Lung (tissue), 12 donors: ENCODE results near the gene FRRS1. TPM values are rescaled to one million over a fixed set of nuclear protein-coding genes. Genes with fewer than 3 reads are reported as not detected.
"Not testable (repeated sequence)": the region's sequence is repeated elsewhere in the genome, so short reads cannot be mapped to it uniquely, and the experiment has no call there.

ENCODE experiments used
- ATAC-seq: fragments of 200-7000 bp; cut with Tn5 transposase; one replicate; pipeline ENCODE4 v1.9.1; 2020; ENCODE audit warnings: moderate number of reproducible peaks; ENCODE audit not compliant: insufficient read depth, low FRiP score
- DNase-seq, 3 donors: peaks; one replicate each; pipeline ENCODE4 v3.0.0-alpha.2; 2013 to 2017
- H3K27ac ChIP-seq, 2 donors: one replicate each; pipeline ENCODE4 v1.5.1; 2013; ENCODE audit warnings: mild to moderate bottlenecking in 2 of 2, moderate library complexity in 2 of 2, control low read depth in 1 of 2, inconsistent platforms in 1 of 2, low read depth in 1 of 2, low read length in 1 of 2
- H3K27me3 ChIP-seq, 3 donors: one replicate each; pipeline ENCODE4 v1.5.1; 2013; ENCODE audit warnings: low read length in 2 of 3; ENCODE audit not compliant: control insufficient read depth in 3 of 3, insufficient read depth in 3 of 3
- H3K36me3 ChIP-seq, 4 donors: one replicate each; pipeline ENCODE4 v1.5.1; 2013; ENCODE audit warnings: low read length in 4 of 4, mild to moderate bottlenecking in 1 of 4, moderate library complexity in 1 of 4; ENCODE audit not compliant: control insufficient read depth in 4 of 4, insufficient read depth in 4 of 4
- H3K4me1 ChIP-seq, 5 donors: one replicate each; pipeline ENCODE4 v1.5.1; 2013; ENCODE audit warnings: low read length in 5 of 5, mild to moderate bottlenecking in 2 of 5, moderate library complexity in 1 of 5; ENCODE audit not compliant: control insufficient read depth in 5 of 5, insufficient read depth in 5 of 5
- H3K4me3 ChIP-seq: one replicate; pipeline ENCODE4 v1.5.1; 2013; ENCODE audit warnings: mild to moderate bottlenecking, control low read depth, moderate library complexity
- H3K9ac ChIP-seq, 2 donors: one replicate each; pipeline ENCODE4 v1.5.1; 2013; ENCODE audit warnings: low read length in 2 of 2, control low read depth in 1 of 2; ENCODE audit not compliant: insufficient read depth in 1 of 2
- H3K9me3 ChIP-seq, 4 donors: one replicate each; pipeline ENCODE4 v1.5.1; 2013; ENCODE audit warnings: low read length in 3 of 4, mild to moderate bottlenecking in 1 of 4, moderate library complexity in 1 of 4; ENCODE audit not compliant: control insufficient read depth in 4 of 4, insufficient read depth in 3 of 4
- WGBS, 2 donors: extraction: QIAGEN DNeasy Blood & Tissue Kit; methylation state at CpG; one replicate each; pipeline ENCODE4 v1.1.7; 2013; 5-methylcytosine and 5-hydroxymethylcytosine counted together
- polyA plus RNA-seq, 2 donors: library from polyadenylated mRNA; stranded (reverse); fragments of 200-250 nt; gene quantifications; one replicate each; pipeline ENCODE4 v1.2.1, GENCODE V29; 2013
- total RNA-seq, 2 donors: library from RNA; depleted of rRNA in 1 of 2; stranded (reverse); fragments of >200 nt in 1 of 2; gene quantifications; one replicate each; pipeline ENCODE4 v1.2.1, GENCODE V29; 2014 to 2021
- TF ChIP-seq, protein P1 (sequence below): IDR thresholded peaks from 2 replicates; pipeline ENCODE4 v1.5.1; 2012; ENCODE audit warnings: mild to moderate bottlenecking; ENCODE audit errors: control extremely low read depth, extremely low read depth
- donor health status: control.
- donor health status: control.
- donor health status: Bipolar disorder and iron deficiency.
- donor health status: healthy.
- donor health status: DM: yes; HTN: yes; CAD: no.

Gene FRRS1
- total and polyA plus RNA-seq, 4 donors = 0.67 to 12.1 (median 7.4) TPM

DNA sequence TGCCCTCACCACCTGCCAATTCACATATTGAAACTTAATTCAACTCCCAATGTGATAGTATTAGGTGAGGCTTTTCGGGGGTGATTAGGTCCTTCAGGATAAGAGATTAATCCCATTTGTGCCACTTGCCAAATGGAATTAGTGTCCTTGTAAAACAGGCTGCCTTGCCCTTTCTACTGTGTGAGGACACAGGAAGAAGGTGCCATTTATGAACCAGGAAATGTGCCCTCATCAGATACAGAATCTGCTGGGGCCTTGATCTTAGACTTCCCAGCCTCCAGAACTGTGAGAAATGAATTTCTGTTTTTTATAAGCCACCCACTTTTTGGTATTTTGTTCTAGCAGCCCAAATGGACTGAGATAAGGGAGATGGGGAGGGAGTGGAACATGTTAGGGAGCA lies 44.6 kb upstream of the FRRS1 start:
- H3K27ac ChIP-seq = no peak overlapping the region
- no peaks in the 10 kb centered on the region for H3K36me3 ChIP-seq
- H3K4me1 ChIP-seq = peaks cover 0 to 3% (median 0%) of the 10 kb centered on the region in 5 donors
- DNase-seq (no peak), ATAC-seq (no peak)
- 92 to 100% methylated on average over 1 of the region's 1 CpG for WGBS, 2 donors
- peaks cover 0 to 3% (median 0%) of the 10 kb centered on the region in 3 donors for H3K27me3 ChIP-seq
- no peak overlapping the region for H3K4me3 ChIP-seq
- no peaks in the 10 kb centered on the region for H3K9me3 ChIP-seq
- H3K9ac ChIP-seq = no peak overlapping the region
- TF ChIP-seq, protein P1, sequence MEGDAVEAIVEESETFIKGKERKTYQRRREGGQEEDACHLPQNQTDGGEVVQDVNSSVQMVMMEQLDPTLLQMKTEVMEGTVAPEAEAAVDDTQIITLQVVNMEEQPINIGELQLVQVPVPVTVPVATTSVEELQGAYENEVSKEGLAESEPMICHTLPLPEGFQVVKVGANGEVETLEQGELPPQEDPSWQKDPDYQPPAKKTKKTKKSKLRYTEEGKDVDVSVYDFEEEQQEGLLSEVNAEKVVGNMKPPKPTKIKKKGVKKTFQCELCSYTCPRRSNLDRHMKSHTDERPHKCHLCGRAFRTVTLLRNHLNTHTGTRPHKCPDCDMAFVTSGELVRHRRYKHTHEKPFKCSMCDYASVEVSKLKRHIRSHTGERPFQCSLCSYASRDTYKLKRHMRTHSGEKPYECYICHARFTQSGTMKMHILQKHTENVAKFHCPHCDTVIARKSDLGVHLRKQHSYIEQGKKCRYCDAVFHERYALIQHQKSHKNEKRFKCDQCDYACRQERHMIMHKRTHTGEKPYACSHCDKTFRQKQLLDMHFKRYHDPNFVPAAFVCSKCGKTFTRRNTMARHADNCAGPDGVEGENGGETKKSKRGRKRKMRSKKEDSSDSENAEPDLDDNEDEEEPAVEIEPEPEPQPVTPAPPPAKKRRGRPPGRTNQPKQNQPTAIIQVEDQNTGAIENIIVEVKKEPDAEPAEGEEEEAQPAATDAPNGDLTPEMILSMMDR = no peak

DNA sequence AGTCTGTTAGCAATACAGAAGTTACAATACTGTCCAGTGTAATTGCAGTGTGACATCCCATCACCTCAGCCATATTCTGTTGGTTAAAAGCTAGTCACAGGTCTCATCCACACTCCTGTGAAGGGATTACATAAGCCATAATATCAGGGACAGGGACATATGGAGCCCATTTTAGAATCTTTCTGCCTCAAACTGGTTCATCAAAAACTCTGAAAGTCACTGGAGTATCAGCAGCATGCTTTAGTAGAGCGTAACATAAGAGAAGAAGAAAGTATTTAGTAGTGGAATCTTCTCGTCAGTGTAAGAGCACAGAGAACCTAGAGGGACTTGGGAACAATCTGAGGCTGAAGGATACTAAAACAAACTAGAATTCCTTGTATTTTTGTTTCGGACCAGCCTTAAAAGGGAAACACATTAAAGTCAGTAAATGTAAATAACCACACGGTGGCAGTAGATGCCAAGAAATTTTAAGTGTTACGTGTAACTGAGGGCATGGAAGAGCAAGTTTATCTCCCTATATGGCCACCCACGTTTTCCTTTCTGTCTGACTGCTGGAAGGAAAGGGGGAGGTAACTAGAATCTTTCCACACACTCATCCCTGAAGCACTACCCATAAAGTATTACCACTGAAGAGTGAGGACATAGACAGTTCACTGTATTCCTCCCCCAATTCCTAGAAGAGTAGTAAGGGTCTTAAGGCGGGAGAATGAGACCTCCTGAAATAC lies 42.1 kb upstream of the FRRS1 start:
- no peaks in the 10 kb centered on the region for H3K9me3 ChIP-seq
- H3K9ac ChIP-seq = peak overlapping the region; percentile 33 to 48
- ATAC-seq = peak; percentile 90
- H3K27me3 ChIP-seq = peaks cover 0 to 3% (median 0%) of the 10 kb centered on the region in 3 donors
- WGBS, 2 donors = 16 to 22% methylated on average over 7 of the region's 7 CpGs
- no peaks in the 10 kb centered on the region for H3K36me3 ChIP-seq
- peak overlapping the region in 1 of 2 donors; percentile 47 for H3K27ac ChIP-seq
- DNase-seq = peak; percentile 62 to 94 (median 94)
- peaks cover 0 to 3% (median 0%) of the 10 kb centered on the region in 5 donors for H3K4me1 ChIP-seq
- H3K4me3 ChIP-seq = no peak overlapping the region
- TF ChIP-seq, protein P1 = peak; percentile 51

DNA sequence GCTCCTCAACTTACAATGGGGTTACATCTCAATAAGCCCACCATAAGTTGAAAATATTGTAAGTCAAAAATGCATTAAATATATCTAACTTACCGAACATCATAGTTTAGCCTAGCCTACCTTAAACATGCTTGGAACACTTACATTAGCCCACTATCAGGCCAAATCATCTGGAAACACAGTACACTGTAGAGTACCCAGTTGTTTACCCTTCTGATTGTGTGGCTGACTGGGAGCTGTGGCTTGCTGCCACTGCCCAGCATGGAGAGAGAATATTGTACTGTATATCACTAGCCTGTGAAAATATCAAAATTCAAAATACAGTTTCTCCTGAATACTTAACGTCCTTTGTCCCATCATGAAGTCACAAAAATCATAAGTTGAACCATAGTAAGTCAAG lies 40.4 kb upstream of the FRRS1 start:
- 60 to 83% methylated on average over 2 of the region's 2 CpGs for WGBS, 2 donors
- H3K9me3 ChIP-seq = no peaks in the 10 kb centered on the region
- H3K4me3 ChIP-seq = no peak overlapping the region
- no peak for ATAC-seq
- TF ChIP-seq, protein P1 = no peak
- no peak overlapping the region for H3K27ac ChIP-seq
- peaks cover 0 to 3% (median 0%) of the 10 kb centered on the region in 3 donors for H3K27me3 ChIP-seq
- H3K4me1 ChIP-seq = peaks cover 0 to 3% (median 0%) of the 10 kb centered on the region in 5 donors
- no peaks in the 10 kb centered on the region for H3K36me3 ChIP-seq
- DNase-seq = no peak
- no peak overlapping the region for H3K9ac ChIP-seq

DNA sequence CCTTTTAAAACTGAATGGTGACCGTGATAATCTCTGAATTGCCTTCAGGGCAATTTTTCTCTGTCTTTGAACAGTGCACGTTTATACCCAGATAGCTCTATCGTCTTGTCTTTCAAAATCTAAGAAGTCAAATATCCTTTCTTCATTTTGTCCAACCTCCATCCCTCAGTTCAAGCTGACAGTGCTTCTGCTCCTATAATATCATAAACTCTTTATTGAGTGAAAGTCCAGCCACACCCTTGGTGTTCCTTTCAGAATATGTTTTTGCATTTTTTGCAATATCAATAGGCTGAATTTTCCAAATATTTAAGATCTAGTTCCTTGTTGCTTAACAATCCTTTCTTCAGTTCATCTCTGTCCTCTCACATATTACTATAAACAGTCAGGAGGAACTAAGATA lies 35.1 kb upstream of the FRRS1 start:
- WGBS, 2 donors = 74 to 88% methylated on average over 3 of the region's 3 CpGs
- H3K4me3 ChIP-seq = no peak overlapping the region
- no peak overlapping the region for H3K9ac ChIP-seq
- ATAC-seq (no peak), DNase-seq (no peak)
- H3K36me3 ChIP-seq = no peaks in the 10 kb centered on the region
- TF ChIP-seq, protein P1 = no peak
- no peaks in the 10 kb centered on the region for H3K27me3 ChIP-seq
- H3K9me3 ChIP-seq = no peaks in the 10 kb centered on the region
- H3K27ac ChIP-seq = no peak overlapping the region
- peaks cover 0 to 4% (median 0%) of the 10 kb centered on the region in 5 donors for H3K4me1 ChIP-seq

DNA sequence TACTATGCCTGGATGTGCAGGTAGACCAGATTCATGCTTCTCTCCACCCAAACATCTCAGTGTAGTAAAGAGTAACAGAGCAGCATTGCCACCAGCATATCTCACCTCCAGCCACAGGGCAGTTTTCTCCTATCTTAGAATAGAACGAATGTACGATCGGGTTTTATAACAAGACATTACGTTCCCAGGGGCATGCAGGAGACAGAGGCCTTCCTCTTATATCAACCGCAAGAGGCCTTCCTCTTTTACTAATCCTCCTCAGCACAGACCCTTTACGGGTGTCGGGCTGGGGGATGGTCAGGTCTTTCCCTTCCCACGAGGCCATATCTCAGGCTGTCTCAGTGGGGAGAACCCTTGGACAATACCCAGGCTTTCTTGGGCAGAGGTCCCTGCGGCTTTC lies 27.4 kb upstream of the FRRS1 start:
- not testable (repeated sequence) for H3K36me3 ChIP-seq, DNase-seq, H3K27me3 ChIP-seq, ATAC-seq, H3K4me1 ChIP-seq, H3K9ac ChIP-seq, H3K27ac ChIP-seq, H3K9me3 ChIP-seq, H3K4me3 ChIP-seq
- WGBS, 2 donors = 35 to 67% methylated on average over 9 of the region's 9 CpGs
